Gastroesophageal sphincter (tissue), 4 donors: ENCODE measurements around the gene GALNT2. TPM values are rescaled to one million over a fixed set of nuclear protein-coding genes. Genes with fewer than 3 reads are reported as not detected.

Experiments
- ATAC-seq: fragments of 150-250 bp; one replicate; pipeline ENCODE4 v1.9.1; 2016; ENCODE audit warnings: mild to moderate bottlenecking, moderate library complexity
- H3K27ac ChIP-seq, 4 donors: fragments of 200-600 bp; sonication (generic) in 3 of 4; 1 replicate in 3 of 4; 2 replicates in 1 of 4; pipeline ENCODE4 v1.5.1; 2016 to 2019
- H3K27me3 ChIP-seq: fragments of 200-600 bp; sonication (generic); one replicate; pipeline ENCODE4 v1.5.1; 2019
- H3K36me3 ChIP-seq, 2 donors: fragments of 200-600 bp; sonication (generic); one replicate each; pipeline ENCODE4 v1.5.1; 2019; ENCODE audit warnings: control low read depth in 1 of 2
- H3K4me1 ChIP-seq, 3 donors: fragments of 200-600 bp; sonication (generic); 1 replicate in 2 of 3; 2 replicates in 1 of 3; pipeline ENCODE4 v1.5.1; 2016 to 2019; ENCODE audit warnings: control low read depth in 2 of 3
- H3K4me3 ChIP-seq, 2 donors: fragments of 200-600 bp; sonication (generic); one replicate each; pipeline ENCODE4 v1.5.1; 2019; ENCODE audit warnings: mild to moderate bottlenecking in 1 of 2, moderate library complexity in 1 of 2
- H3K9me3 ChIP-seq, 3 donors: fragments of 200-600 bp; sonication (generic); one replicate each; pipeline ENCODE4 v1.5.1; 2017 to 2019; ENCODE audit warnings: control low read depth in 2 of 3
- EP300 ChIP-seq: sonication (generic); formaldehyde crosslinking; IDR thresholded peaks from one replicate; pipeline ENCODE4 v1.6.1; 2017; ENCODE audit warnings: antibody characterized with exemption, mild to moderate bottlenecking
- POLR2A ChIP-seq, 2 donors: fragments of 450-650 bp; IDR thresholded peaks; one replicate each; pipeline ENCODE4 v1.6.1; 2017; ENCODE audit warnings: antibody characterized with exemption in 2 of 2, mild to moderate bottlenecking in 2 of 2, moderate library complexity in 1 of 2
- POLR2AphosphoS5 ChIP-seq: sonication (generic); formaldehyde crosslinking; IDR thresholded peaks from one replicate; pipeline ENCODE4 v1.6.1; 2017; ENCODE audit warnings: antibody characterized with exemption
- WGBS, 2 donors: methylation state at CpG; one replicate each; pipeline ENCODE4 v1.1.5; 2018; ENCODE audit warnings: low coverage in 1 of 2; 5-methylcytosine and 5-hydroxymethylcytosine counted together
- total RNA-seq, 4 donors: library from RNA; depleted of rRNA; stranded (reverse); fragments of >200 nt; gene quantifications; one replicate each; pipeline ENCODE4 v1.1.0, GENCODE V29; 2016
- TF ChIP-seq, protein P1 (sequence below), 4 experiments: fragments of 200-600 bp in 2 of 4; fragments of 450-650 bp in 2 of 4; sonication (generic) in 1 of 4; IDR thresholded peaks; one replicate each; pipeline ENCODE4 v1.5.1; 2017 to 2019; ENCODE audit warnings: antibody characterized with exemption in 4 of 4, mild to moderate bottlenecking in 2 of 4, moderate library complexity in 2 of 4

The GALNT2 gene
- total RNA-seq, 4 donors from 2014 or later: 95.3 to 160 (median 134) TPM

DNA sequence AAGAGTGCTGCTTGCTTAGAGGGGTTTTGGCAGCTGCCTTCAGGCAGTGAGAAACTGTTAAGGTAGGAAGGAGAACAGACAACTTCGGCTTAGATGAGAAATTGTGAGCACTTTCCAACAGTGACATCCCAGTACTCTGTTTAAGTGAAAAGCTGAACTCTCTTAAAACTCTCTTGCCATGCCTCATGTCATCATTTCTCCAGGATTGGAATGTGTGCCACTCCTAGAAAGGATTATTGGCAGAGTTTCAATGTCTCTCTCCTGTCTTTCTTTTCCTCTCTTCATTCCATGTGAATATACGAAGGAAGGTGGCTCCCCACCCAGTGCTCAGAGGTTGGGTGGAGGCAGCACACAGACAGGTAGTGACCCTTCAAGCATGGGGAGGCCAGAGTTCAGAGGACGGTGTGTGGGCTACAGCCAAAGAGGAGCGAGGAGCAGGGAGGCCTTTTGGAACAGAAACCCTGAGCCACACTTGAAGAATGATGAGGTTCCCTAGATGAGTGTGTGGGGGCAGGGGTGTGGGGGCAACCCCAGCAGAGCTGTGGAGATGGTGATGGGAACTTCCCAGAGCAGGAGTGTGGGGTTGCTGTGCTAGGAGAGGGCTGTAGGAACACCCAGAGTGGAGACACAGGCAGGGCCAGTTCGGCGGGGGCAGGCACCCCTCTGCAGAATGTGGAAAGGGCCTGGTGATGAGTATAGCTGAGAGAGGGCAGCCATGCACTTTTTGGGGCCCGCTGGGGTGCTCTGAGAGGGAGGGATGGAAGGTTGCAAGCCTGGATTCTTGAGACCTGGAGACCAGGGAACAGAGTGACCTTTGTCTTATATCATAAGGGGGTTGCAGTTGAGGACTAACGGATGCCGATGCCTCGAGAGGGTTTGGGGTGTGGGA is 58.8 kb downstream of the GALNT2 start:
- WGBS, 2 donors: 58 to 83% methylated on average over 4 to 9 of the region's 10 CpGs
- Histone ChIP-seq H3K27ac (peak overlapping the region in 2 of 4 donors; percentile 30 to 40), H3K36me3 (no peaks in the 10 kb centered on the region), H3K27me3 (no peaks in the 10 kb centered on the region), H3K4me3 (no peak overlapping the region), H3K4me1 (peaks cover 0 to 99% (median 23%) of the 10 kb centered on the region in 3 donors), H3K9me3 (no peaks in the 10 kb centered on the region)
- TF ChIP-seq, protein P1, sequence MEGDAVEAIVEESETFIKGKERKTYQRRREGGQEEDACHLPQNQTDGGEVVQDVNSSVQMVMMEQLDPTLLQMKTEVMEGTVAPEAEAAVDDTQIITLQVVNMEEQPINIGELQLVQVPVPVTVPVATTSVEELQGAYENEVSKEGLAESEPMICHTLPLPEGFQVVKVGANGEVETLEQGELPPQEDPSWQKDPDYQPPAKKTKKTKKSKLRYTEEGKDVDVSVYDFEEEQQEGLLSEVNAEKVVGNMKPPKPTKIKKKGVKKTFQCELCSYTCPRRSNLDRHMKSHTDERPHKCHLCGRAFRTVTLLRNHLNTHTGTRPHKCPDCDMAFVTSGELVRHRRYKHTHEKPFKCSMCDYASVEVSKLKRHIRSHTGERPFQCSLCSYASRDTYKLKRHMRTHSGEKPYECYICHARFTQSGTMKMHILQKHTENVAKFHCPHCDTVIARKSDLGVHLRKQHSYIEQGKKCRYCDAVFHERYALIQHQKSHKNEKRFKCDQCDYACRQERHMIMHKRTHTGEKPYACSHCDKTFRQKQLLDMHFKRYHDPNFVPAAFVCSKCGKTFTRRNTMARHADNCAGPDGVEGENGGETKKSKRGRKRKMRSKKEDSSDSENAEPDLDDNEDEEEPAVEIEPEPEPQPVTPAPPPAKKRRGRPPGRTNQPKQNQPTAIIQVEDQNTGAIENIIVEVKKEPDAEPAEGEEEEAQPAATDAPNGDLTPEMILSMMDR (IDR thresholded peaks at IDR 0.05): no peak
- no peak for TF ChIP-seq POLR2AphosphoS5
- no peak for TF ChIP-seq EP300
- TF ChIP-seq POLR2A (IDR thresholded peaks at IDR 0.05): no peak
- ATAC-seq: no peak

- TF ChIP-seq EP300: no peak
- Histone ChIP-seq H3K36me3 (no peaks in the 10 kb centered on the region), H3K9me3 (no peaks in the 10 kb centered on the region), H3K27me3 (no peaks in the 10 kb centered on the region), H3K4me3 (no peak overlapping the region), H3K4me1 (peaks cover 0 to 99% (median 23%) of the 10 kb centered on the region in 3 donors), H3K27ac (no peak overlapping the region)
- 72 to 85% methylated on average over 7 to 15 of the region's 16 CpGs for WGBS, 2 donors
- ATAC-seq: no peak
Measured at GRCh38 chr1:230126529-230127104, 59.6 kb downstream of the GALNT2 start.

DNA sequence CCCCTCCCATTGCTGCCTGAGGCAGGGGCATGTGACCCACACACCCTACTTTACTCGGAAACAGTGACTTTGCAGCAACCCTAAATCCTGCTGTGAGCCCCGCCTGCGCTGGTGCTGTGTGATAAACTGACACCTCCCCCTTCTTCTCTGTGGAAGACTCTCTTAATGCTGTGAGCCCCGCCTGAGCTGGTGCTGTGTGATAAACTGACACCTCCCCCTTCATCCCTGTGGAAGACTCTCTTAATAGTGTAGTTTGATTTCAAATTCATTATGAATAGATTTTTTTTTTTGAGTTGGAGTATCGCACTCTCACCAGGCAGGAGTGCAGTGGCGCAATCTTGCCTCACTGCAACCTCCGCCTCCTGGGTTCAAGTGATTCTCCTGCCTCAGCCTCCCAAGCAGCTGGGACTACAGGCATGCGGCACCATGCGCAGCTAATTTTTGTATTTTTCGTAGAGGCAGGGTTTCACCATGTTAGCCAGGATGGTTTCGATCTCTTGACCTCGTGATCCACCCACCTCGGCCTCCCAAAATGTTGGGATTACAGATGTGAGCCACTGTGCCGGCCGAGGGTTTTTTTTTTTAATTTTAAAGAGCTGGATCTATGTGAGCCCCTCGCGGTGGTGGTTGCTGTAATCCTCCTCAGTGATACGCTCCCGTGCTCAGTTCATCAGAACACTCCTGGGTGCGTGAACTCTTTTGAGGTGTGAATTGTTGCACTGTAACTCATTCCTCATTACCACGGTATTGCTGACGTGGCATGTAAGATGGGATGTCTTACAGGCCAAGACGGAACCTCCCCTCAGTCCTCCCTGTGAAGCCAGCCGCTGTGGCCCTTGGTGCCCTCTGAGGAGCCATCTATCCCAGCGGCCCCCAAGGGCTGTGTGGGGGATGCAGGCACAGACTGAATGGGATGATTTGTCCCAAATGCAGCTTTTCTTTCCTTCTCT is 60.3 kb downstream of the GALNT2 start:
- Histone ChIP-seq H3K36me3 (no peaks in the 10 kb centered on the region), H3K27me3 (no peaks in the 10 kb centered on the region), H3K4me1 (peaks cover 0 to 100% (median 23%) of the 10 kb centered on the region in 3 donors), H3K4me3 (no peak overlapping the region), H3K27ac (no peak overlapping the region), H3K9me3 (no peaks in the 10 kb centered on the region)
- 86% methylated on average over 10 to 14 of the region's 25 CpGs for WGBS, 2 donors
- TF ChIP-seq, protein P1 (IDR thresholded peaks at IDR 0.05): no peak
- ATAC-seq: peak; percentile 2

DNA sequence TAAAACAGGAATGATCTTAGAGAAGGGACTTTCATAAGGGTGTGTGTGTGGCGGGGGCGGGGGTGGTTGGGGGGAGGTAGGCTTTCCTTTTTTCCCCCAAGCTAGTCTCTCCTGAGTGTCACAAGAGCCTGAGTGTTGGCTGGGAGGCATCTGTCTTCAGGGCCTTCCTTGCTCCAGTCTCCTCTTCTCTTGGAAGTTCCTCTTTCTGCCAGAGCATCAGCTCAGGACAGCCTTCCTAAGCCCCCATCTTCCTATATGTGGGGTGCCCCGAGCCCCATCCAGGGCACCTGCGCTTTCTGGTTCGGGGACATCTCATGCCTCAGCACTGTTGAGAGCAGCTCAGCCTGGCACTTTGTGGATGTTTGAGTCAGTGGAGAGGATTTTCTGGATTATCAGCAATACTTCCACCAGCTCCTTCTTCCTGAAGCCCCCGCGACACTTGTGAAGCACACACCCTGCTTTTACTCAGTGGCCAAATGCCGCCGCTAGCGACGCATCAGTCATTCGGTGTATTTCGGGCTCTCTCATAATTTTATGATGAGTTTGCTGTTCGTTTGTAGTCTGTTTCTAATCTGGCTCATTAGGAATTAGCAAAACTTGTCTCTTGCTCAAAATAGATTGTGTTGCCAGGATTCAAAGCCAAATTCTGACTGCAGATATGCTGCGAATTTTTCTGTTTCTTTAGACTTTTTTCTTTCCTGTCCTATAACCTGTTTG is 61.7 kb downstream of the GALNT2 start:
- Histone ChIP-seq H3K9me3 (no peaks in the 10 kb centered on the region), H3K4me3 (no peak overlapping the region), H3K36me3 (no peaks in the 10 kb centered on the region), H3K27me3 (no peaks in the 10 kb centered on the region), H3K27ac (peak overlapping the region in 1 of 4 donors; percentile 14), H3K4me1 (peaks cover 0 to 100% (median 23%) of the 10 kb centered on the region in 3 donors)
- TF ChIP-seq, protein P1 (IDR thresholded peaks at IDR 0.05): no peak
- TF ChIP-seq POLR2A (IDR thresholded peaks at IDR 0.05) (no peak), POLR2AphosphoS5 (no peak)
- peak; percentile 11 for ATAC-seq
- WGBS, 2 donors: 70 to 75% methylated on average over 10 to 15 of the region's 15 CpGs
